ENCODE results near the gene NEURL1B. TPM values are rescaled to one million over a fixed set of nuclear protein-coding genes. Genes with fewer than 3 reads are reported as not detected.

The NEURL1B gene
- polyA plus RNA-seq, 1 donor from 2014 or later = 12.7 TPM

GRCh38 chr5:172616730-172617129, 24.3 kb upstream of the NEURL1B start:
- Histone ChIP-seq H3K9ac (ENCODE audit: low read length) (no peak overlapping the region), H4K20me1 (ENCODE audit: insufficient read depth) (no peaks in the 10 kb centered on the region), H2AFZ (ENCODE audit: low read depth, low read length) (no peak overlapping the region), H3K4me2 (ENCODE audit: low read length) (no peak overlapping the region), H3K27me3 (ENCODE audit: insufficient read depth, low read depth, low read length) (no peaks in the 10 kb centered on the region), H3K27ac (ENCODE audit: low read length) (no peak overlapping the region), H3K4me3 (ENCODE audit: low read length) (no peak overlapping the region), H3K79me2 (replicated peaks; ENCODE audit: insufficient read depth, low read length) (no peaks in the 10 kb centered on the region), H3K36me3 (ENCODE audit: insufficient read depth, low read length) (no peaks in the 10 kb centered on the region), H3K9me3 (ENCODE audit: low read length) (no peaks in the 10 kb centered on the region), H3F3A (ENCODE audit: insufficient read depth, low read length, poor library complexity, severe bottlenecking) (no peaks in the 10 kb centered on the region), H3K9me2 (ENCODE audit: insufficient read depth, low read length) (no peaks in the 10 kb centered on the region)
- no peak for TF ChIP-seq EP300 (conservative IDR thresholded peaks at IDR 0.05; ENCODE audit: poor library complexity, severe bottlenecking)

GRCh38 chr5:172617817-172618216, 23.2 kb upstream of the NEURL1B start:
- no peaks in the 10 kb centered on the region for H3F3A ChIP-seq (ENCODE audit: insufficient read depth, low read length, poor library complexity, severe bottlenecking)
- no peaks in the 10 kb centered on the region for H3K9me2 ChIP-seq (ENCODE audit: insufficient read depth, low read length)
- H4K20me1 ChIP-seq (ENCODE audit: insufficient read depth) = no peaks in the 10 kb centered on the region
- H3K27me3 ChIP-seq (ENCODE audit: insufficient read depth, low read depth, low read length) = no peaks in the 10 kb centered on the region
- H3K4me2 ChIP-seq (ENCODE audit: low read length) = no peak overlapping the region
- no peak overlapping the region for H2AFZ ChIP-seq (ENCODE audit: low read depth, low read length)
- no peaks in the 10 kb centered on the region for H3K36me3 ChIP-seq (ENCODE audit: insufficient read depth, low read length)
- no peak overlapping the region for H3K4me3 ChIP-seq (ENCODE audit: low read length)
- TF ChIP-seq, protein P1, sequence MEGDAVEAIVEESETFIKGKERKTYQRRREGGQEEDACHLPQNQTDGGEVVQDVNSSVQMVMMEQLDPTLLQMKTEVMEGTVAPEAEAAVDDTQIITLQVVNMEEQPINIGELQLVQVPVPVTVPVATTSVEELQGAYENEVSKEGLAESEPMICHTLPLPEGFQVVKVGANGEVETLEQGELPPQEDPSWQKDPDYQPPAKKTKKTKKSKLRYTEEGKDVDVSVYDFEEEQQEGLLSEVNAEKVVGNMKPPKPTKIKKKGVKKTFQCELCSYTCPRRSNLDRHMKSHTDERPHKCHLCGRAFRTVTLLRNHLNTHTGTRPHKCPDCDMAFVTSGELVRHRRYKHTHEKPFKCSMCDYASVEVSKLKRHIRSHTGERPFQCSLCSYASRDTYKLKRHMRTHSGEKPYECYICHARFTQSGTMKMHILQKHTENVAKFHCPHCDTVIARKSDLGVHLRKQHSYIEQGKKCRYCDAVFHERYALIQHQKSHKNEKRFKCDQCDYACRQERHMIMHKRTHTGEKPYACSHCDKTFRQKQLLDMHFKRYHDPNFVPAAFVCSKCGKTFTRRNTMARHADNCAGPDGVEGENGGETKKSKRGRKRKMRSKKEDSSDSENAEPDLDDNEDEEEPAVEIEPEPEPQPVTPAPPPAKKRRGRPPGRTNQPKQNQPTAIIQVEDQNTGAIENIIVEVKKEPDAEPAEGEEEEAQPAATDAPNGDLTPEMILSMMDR (IDR thresholded peaks at IDR 0.05; ENCODE audit: poor library complexity, severe bottlenecking) = no peak
- H3K27ac ChIP-seq (ENCODE audit: low read length) = no peak overlapping the region
- no peaks in the 10 kb centered on the region for H3K9me3 ChIP-seq (ENCODE audit: low read length)
- no peaks in the 10 kb centered on the region for H3K79me2 ChIP-seq (replicated peaks; ENCODE audit: insufficient read depth, low read length)
- H3K9ac ChIP-seq (ENCODE audit: low read length) = no peak overlapping the region

GRCh38 chr5:172618574-172619365, 22.3 kb upstream of the NEURL1B start:
- Histone ChIP-seq H3K27ac (ENCODE audit: low read length) (no peak overlapping the region), H3K4me3 (ENCODE audit: low read length) (no peak overlapping the region), H3K36me3 (ENCODE audit: insufficient read depth, low read length) (no peaks in the 10 kb centered on the region)

More at GRCh38 chr5:172618574-172619365, 22.3 kb upstream of the NEURL1B start:
- Histone ChIP-seq H4K20me1 (ENCODE audit: insufficient read depth) (no peaks in the 10 kb centered on the region), H3K9me3 (ENCODE audit: low read length) (no peaks in the 10 kb centered on the region), H3F3A (ENCODE audit: insufficient read depth, low read length, poor library complexity, severe bottlenecking) (no peaks in the 10 kb centered on the region), H3K4me2 (ENCODE audit: low read length) (no peak overlapping the region), H3K9me2 (ENCODE audit: insufficient read depth, low read length) (no peaks in the 10 kb centered on the region), H3K9ac (ENCODE audit: low read length) (no peak overlapping the region), H3K27me3 (ENCODE audit: insufficient read depth, low read depth, low read length) (no peaks in the 10 kb centered on the region), H2AFZ (ENCODE audit: low read depth, low read length) (no peak overlapping the region), H3K79me2 (replicated peaks; ENCODE audit: insufficient read depth, low read length) (no peaks in the 10 kb centered on the region)
- TF ChIP-seq TAF1 (IDR thresholded peaks at IDR 0.05; ENCODE audit: low read depth) (no peak), EZH2 (IDR thresholded peaks at IDR 0.05; ENCODE audit: borderline replicate concordance, insufficient read depth, low read length, poor library complexity, severe bottlenecking) (no peak), EP300 (conservative IDR thresholded peaks at IDR 0.05; ENCODE audit: poor library complexity, severe bottlenecking) (no peak), SMC3 (conservative IDR thresholded peaks at IDR 0.05; ENCODE audit: poor library complexity) (no peak), POLR2AphosphoS5 (IDR thresholded peaks at IDR 0.05) (no peak), MXI1 (conservative IDR thresholded peaks at IDR 0.05; ENCODE audit: poor library complexity, severe bottlenecking) (no peak), RAD21 (conservative IDR thresholded peaks at IDR 0.05) (no peak)
- TF ChIP-seq, protein P1 (IDR thresholded peaks at IDR 0.05; ENCODE audit: poor library complexity, severe bottlenecking) = no peak
- TF ChIP-seq, protein P2, sequence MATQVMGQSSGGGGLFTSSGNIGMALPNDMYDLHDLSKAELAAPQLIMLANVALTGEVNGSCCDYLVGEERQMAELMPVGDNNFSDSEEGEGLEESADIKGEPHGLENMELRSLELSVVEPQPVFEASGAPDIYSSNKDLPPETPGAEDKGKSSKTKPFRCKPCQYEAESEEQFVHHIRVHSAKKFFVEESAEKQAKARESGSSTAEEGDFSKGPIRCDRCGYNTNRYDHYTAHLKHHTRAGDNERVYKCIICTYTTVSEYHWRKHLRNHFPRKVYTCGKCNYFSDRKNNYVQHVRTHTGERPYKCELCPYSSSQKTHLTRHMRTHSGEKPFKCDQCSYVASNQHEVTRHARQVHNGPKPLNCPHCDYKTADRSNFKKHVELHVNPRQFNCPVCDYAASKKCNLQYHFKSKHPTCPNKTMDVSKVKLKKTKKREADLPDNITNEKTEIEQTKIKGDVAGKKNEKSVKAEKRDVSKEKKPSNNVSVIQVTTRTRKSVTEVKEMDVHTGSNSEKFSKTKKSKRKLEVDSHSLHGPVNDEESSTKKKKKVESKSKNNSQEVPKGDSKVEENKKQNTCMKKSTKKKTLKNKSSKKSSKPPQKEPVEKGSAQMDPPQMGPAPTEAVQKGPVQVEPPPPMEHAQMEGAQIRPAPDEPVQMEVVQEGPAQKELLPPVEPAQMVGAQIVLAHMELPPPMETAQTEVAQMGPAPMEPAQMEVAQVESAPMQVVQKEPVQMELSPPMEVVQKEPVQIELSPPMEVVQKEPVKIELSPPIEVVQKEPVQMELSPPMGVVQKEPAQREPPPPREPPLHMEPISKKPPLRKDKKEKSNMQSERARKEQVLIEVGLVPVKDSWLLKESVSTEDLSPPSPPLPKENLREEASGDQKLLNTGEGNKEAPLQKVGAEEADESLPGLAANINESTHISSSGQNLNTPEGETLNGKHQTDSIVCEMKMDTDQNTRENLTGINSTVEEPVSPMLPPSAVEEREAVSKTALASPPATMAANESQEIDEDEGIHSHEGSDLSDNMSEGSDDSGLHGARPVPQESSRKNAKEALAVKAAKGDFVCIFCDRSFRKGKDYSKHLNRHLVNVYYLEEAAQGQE (IDR thresholded peaks at IDR 0.05; ENCODE audit: borderline replicate concordance) = no peak
